CD4-positive, CD25-positive, alpha-beta regulatory T cell (primary cell): ENCODE measurements around the gene SHCBP1. TPM values are rescaled to one million over a fixed set of nuclear protein-coding genes. Genes with fewer than 3 reads are reported as not detected.

Source experiments
- ATAC-seq, 2 donors: fragments of 150-1000 bp; cut with Tn5 transposase; one replicate each; pipeline ENCODE4 v1.10.0; 2021; ENCODE audit warnings: low read depth in 2 of 2, moderate number of reproducible peaks in 2 of 2, moderate library complexity in 1 of 2
- DNase-seq, 3 donors: peaks; one replicate each; pipeline versions ENCODE4 v3.0.0 to v3.0.0-alpha.2; 2012 to 2022; ENCODE audit warnings: mixed read lengths in 1 of 3
- H3K27ac ChIP-seq: one replicate; pipeline ENCODE4 v1.7.0; 2013; ENCODE audit warnings: mild to moderate bottlenecking, low read length; ENCODE audit not compliant: insufficient read depth, poor library complexity, severe bottlenecking
- H3K27me3 ChIP-seq: one replicate; pipeline ENCODE4 v1.7.0; 2013; ENCODE audit warnings: low read length; ENCODE audit not compliant: control insufficient read depth, insufficient read depth
- H3K36me3 ChIP-seq: one replicate; pipeline ENCODE4 v1.7.0; 2013; ENCODE audit warnings: mild to moderate bottlenecking, low read length, moderate library complexity; ENCODE audit not compliant: control insufficient read depth, insufficient read depth
- H3K4me1 ChIP-seq: 2 replicates; pipeline ENCODE4 v1.7.0; 2013; ENCODE audit warnings: mild to moderate bottlenecking, low read length; ENCODE audit not compliant: insufficient read depth, control insufficient read depth, poor library complexity, severe bottlenecking
- H3K4me3 ChIP-seq: one replicate; pipeline ENCODE4 v1.7.0; 2013; ENCODE audit warnings: low read depth, mild to moderate bottlenecking, low read length, moderate library complexity
- H3K9me3 ChIP-seq, 2 experiments: 1 replicate in 1 of 2; 2 replicates in 1 of 2; pipeline ENCODE4 v1.7.0; 2013; ENCODE audit warnings: low read length in 2 of 2, mild to moderate bottlenecking in 1 of 2, moderate library complexity in 1 of 2; ENCODE audit not compliant: control insufficient read depth in 2 of 2
- H3K27ac Mint-ChIP-seq, 3 donors: one replicate each; pipeline ENCODE4 v1.8.0; 2020 to 2022; ENCODE audit warnings: mild to moderate bottlenecking in 3 of 3, mixed read lengths in 3 of 3, moderate library complexity in 2 of 3
- H3K27me3 Mint-ChIP-seq: one replicate; pipeline ENCODE4 v1.8.0; 2022; ENCODE audit warnings: mild to moderate bottlenecking, mixed read lengths
- H3K36me3 Mint-ChIP-seq: one replicate; pipeline ENCODE4 v1.8.0; 2020; ENCODE audit warnings: mixed read lengths
- H3K4me1 Mint-ChIP-seq, 4 donors: one replicate each; pipeline ENCODE4 v1.8.0; 2020 to 2022; ENCODE audit warnings: mixed read lengths in 4 of 4, mild to moderate bottlenecking in 1 of 4
- H3K4me3 Mint-ChIP-seq, 4 donors: one replicate each; pipeline ENCODE4 v1.8.0; 2020 to 2022; ENCODE audit warnings: mild to moderate bottlenecking in 4 of 4, mixed read lengths in 4 of 4, moderate library complexity in 3 of 4
- H3K9me3 Mint-ChIP-seq, 7 donors: one replicate each; pipeline ENCODE4 v1.8.0; 2020 to 2022; ENCODE audit warnings: mixed read lengths in 7 of 7, mild to moderate bottlenecking in 3 of 7, moderate library complexity in 2 of 7
- polyA plus RNA-seq, 4 donors: library from polyadenylated mRNA; unstranded; fragments of 300-500 nt; fragmentation: Illumina TruSeq; gene quantifications; one replicate each; pipeline ENCODE4 v1.2.3, GENCODE V29; 2021
- total RNA-seq: library from RNA; stranded (reverse); gene quantifications from one replicate; pipeline ENCODE4 v1.2.3, GENCODE V29; 2022

Gene SHCBP1
- total and polyA plus RNA-seq, 5 donors from 2014 or later: 0.91 to 6.9 (median 1.2) TPM

GRCh38 chr16:46607529-46607928 is 13.7 kb downstream of the SHCBP1 start:
- no peak overlapping the region for H3K27ac ChIP-seq
- no peaks in the 10 kb centered on the region for H3K36me3 ChIP-seq
- no peak overlapping the region for H3K27ac Mint-ChIP-seq
- H3K27me3 ChIP-seq: no peaks in the 10 kb centered on the region
- no peaks in the 10 kb centered on the region for H3K36me3 Mint-ChIP-seq
- ATAC-seq (peak in 1 of 2 donors; percentile 52), DNase-seq (peak in 2 of 3 donors; percentile 53 to 65)
- H3K4me1 ChIP-seq: peaks cover 6% of the 10 kb centered on the region
- H3K9me3 ChIP-seq: no peaks in the 10 kb centered on the region
- H3K9me3 Mint-ChIP-seq: no peaks in the 10 kb centered on the region
- H3K4me1 Mint-ChIP-seq: peaks cover 0 to 8% (median 3%) of the 10 kb centered on the region in 4 donors
- H3K27me3 Mint-ChIP-seq: no peaks in the 10 kb centered on the region
- no peak overlapping the region for H3K4me3 ChIP-seq
- no peak overlapping the region for H3K4me3 Mint-ChIP-seq

GRCh38 chr16:46606231-46606630 is 14.9 kb downstream of the SHCBP1 start:
- DNase-seq (no peak), ATAC-seq (no peak)
- H3K4me3 ChIP-seq: no peak overlapping the region
- peaks cover 0 to 13% (median 4%) of the 10 kb centered on the region in 4 donors for H3K4me1 Mint-ChIP-seq
- no peaks in the 10 kb centered on the region for H3K36me3 Mint-ChIP-seq
- no peaks in the 10 kb centered on the region for H3K9me3 ChIP-seq
- no peaks in the 10 kb centered on the region for H3K27me3 Mint-ChIP-seq
- no peak overlapping the region for H3K27ac ChIP-seq
- H3K27me3 ChIP-seq: no peaks in the 10 kb centered on the region
- H3K4me1 ChIP-seq: no peaks in the 10 kb centered on the region
- H3K4me3 Mint-ChIP-seq: no peak overlapping the region
- H3K27ac Mint-ChIP-seq: peak overlapping the region in 1 of 3 donors; percentile 18
- no peaks in the 10 kb centered on the region for H3K36me3 ChIP-seq
- H3K9me3 Mint-ChIP-seq: no peaks in the 10 kb centered on the region

- Mint-ChIP-seq H3K36me3 (peaks cover 21% of the 10 kb centered on the region), H3K4me3 (no peak overlapping the region)
These were observed 29.9 kb downstream of the SHCBP1 start for GRCh38 chr16:46591257-46591656.

GRCh38 chr16:46586011-46586577 is 35.1 kb downstream of the SHCBP1 start:
- H3K9me3 ChIP-seq: peaks cover 14 to 18% of the 10 kb centered on the region in 2 experiments
- no peak overlapping the region for H3K27ac ChIP-seq
- Mint-ChIP-seq H3K36me3 (peaks cover 26% of the 10 kb centered on the region), H3K4me1 (peaks cover 5 to 26% (median 18%) of the 10 kb centered on the region in 4 donors), H3K9me3 (peaks cover 3 to 33% (median 14%) of the 10 kb centered on the region in 7 donors), H3K4me3 (no peak overlapping the region), H3K27me3 (no peaks in the 10 kb centered on the region), H3K27ac (no peak overlapping the region)
- H3K36me3 ChIP-seq: peaks cover 4% of the 10 kb centered on the region
- H3K4me3 ChIP-seq: no peak overlapping the region
- no peaks in the 10 kb centered on the region for H3K27me3 ChIP-seq
- ATAC-seq (no peak), DNase-seq (no peak)
- H3K4me1 ChIP-seq: peaks cover 14% of the 10 kb centered on the region

More at GRCh38 chr16:46591257-46591656, 29.9 kb downstream of the SHCBP1 start:
- Mint-ChIP-seq H3K27me3 (no peaks in the 10 kb centered on the region), H3K4me1 (peaks cover 0 to 5% (median 3%) of the 10 kb centered on the region in 4 donors), H3K9me3 (peaks cover under 1 to 21% (median 9%) of the 10 kb centered on the region in 7 donors), H3K27ac (no peak overlapping the region)
- Histone ChIP-seq H3K4me3 (no peak overlapping the region), H3K27me3 (no peaks in the 10 kb centered on the region), H3K27ac (no peak overlapping the region), H3K36me3 (peaks cover 3% of the 10 kb centered on the region), H3K9me3 (peaks cover 8 to 10% of the 10 kb centered on the region in 2 experiments), H3K4me1 (no peaks in the 10 kb centered on the region)
- ATAC-seq (no peak), DNase-seq (no peak)

- Histone ChIP-seq H3K4me1 (peaks cover 14% of the 10 kb centered on the region), H3K36me3 (peaks cover 4% of the 10 kb centered on the region), H3K9me3 (peaks cover 14 to 18% of the 10 kb centered on the region in 2 experiments), H3K4me3 (peak overlapping the region; percentile 46), H3K27me3 (no peaks in the 10 kb centered on the region), H3K27ac (no peak overlapping the region)
- Mint-ChIP-seq H3K4me3 (peak overlapping the region in 2 of 4 donors; percentile 23 to 68), H3K36me3 (peaks cover 22% of the 10 kb centered on the region), H3K27ac (peak overlapping the region; percentile 28 to 94 (median 63)), H3K27me3 (no peaks in the 10 kb centered on the region), H3K9me3 (peaks cover 3 to 26% (median 14%) of the 10 kb centered on the region in 7 donors), H3K4me1 (peaks cover 5 to 25% (median 16%) of the 10 kb centered on the region in 4 donors)
- DNase-seq: peak in 1 of 3 donors; percentile 12
- ATAC-seq: peak in 1 of 2 donors; percentile 45
These were observed 38.1 kb downstream of the SHCBP1 start for GRCh38 chr16:46583036-46583435.

- H3K4me3 ChIP-seq: no peak overlapping the region
- H3K27me3 ChIP-seq: no peaks in the 10 kb centered on the region
- peaks cover 14 to 18% of the 10 kb centered on the region in 2 experiments for H3K9me3 ChIP-seq
- H3K4me1 Mint-ChIP-seq: peaks cover 5 to 25% (median 14%) of the 10 kb centered on the region in 4 donors
- peaks cover 14% of the 10 kb centered on the region for H3K4me1 ChIP-seq
- peaks cover 16% of the 10 kb centered on the region for H3K36me3 Mint-ChIP-seq
- no peak overlapping the region for H3K4me3 Mint-ChIP-seq
- H3K36me3 ChIP-seq: peaks cover 4% of the 10 kb centered on the region
- no peaks in the 10 kb centered on the region for H3K27me3 Mint-ChIP-seq
- no peak for ATAC-seq
- no peak overlapping the region for H3K27ac ChIP-seq
- peak overlapping the region; percentile 29 to 94 (median 63) for H3K27ac Mint-ChIP-seq
- DNase-seq: no peak
- H3K9me3 Mint-ChIP-seq: peaks cover 3 to 21% (median 9%) of the 10 kb centered on the region in 7 donors
These were observed 38.9 kb downstream of the SHCBP1 start for GRCh38 chr16:46582313-46582712.

GRCh38 chr16:46577988-46578579 is 43.1 kb downstream of the SHCBP1 start:
- H3K9me3 ChIP-seq: no peaks in the 10 kb centered on the region
- ATAC-seq (no peak), DNase-seq (no peak)
- Mint-ChIP-seq H3K4me1 (peaks cover 0 to 16% (median 8%) of the 10 kb centered on the region in 4 donors), H3K36me3 (peaks cover 3% of the 10 kb centered on the region), H3K9me3 (no peaks in the 10 kb centered on the region), H3K27ac (no peak overlapping the region), H3K27me3 (no peaks in the 10 kb centered on the region), H3K4me3 (no peak overlapping the region)
- no peak overlapping the region for H3K4me3 ChIP-seq
- no peaks in the 10 kb centered on the region for H3K27me3 ChIP-seq
- H3K27ac ChIP-seq: no peak overlapping the region
- no peaks in the 10 kb centered on the region for H3K36me3 ChIP-seq
- peaks cover 11% of the 10 kb centered on the region for H3K4me1 ChIP-seq
